NCI-H1694 treated with DMSO at 0.1 percent for 48 hours (cell line): ENCODE data around the gene ABLIM1.

Source experiments
- DNase-seq: peaks from one replicate; lab custom pipeline; 2025; lab: John Stamatoyannopoulos, UW

ABLIM1 gene

GRCh38 chr10:114406455-114406854 lies 251.6 kb downstream of the ABLIM1 start:
- no peak for DNase-seq

DNA sequence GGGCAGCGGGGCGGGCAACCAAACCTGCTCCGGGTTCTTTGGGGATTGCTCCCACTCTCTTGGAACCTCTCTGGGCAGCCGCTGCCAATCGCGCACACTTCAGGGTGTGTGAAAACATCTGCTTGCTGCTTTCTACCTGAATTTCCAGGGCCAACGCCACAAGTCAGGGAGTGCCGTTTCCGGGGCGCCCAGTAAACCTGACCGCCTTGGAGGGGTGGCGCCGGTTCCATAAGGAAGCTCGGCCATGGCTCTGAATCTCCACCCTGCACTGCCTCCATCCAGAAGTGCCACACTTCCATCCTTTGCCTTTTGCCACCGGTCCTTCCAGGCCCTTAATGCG lies 253.1 kb downstream of the ABLIM1 start:
- DNase-seq, result no peak

GRCh38 chr10:114404171-114405010 lies 253.7 kb downstream of the ABLIM1 start, which contains the start of gene AFAP1L2:
Gene AFAP1L2, minus strand, starts transcription at chr10:114404502. Its CDS starts 47 bp downstream, at chr10:114404455.
- no peak for DNase-seq

- no peak for DNase-seq
These were observed 254.4 kb downstream of the ABLIM1 start for GRCh38 chr10:114403541-114404161.

GRCh38 chr10:114402871-114403540 lies 255.1 kb downstream of the ABLIM1 start:
- no peak for DNase-seq

DNA sequence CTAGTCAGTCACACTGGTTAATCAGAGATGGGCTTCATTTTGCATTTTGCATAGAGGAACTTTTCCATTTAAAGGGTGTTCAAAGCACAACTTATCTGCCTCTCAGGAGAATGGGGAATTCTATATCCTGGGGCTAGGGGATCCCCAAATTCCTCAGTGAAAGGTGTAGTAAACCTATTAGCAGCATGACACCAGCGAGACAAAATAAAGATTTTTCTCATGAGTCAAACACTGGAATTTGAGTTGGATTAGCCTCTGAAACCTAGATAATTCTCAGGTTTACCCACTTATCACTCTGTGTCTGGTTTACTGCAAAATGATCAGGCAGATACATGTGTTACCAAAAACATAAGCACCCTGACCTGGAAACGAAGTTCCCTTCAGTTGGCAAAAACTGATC lies 255.8 kb downstream of the ABLIM1 start:
- DNase-seq, result no peak

- DNase-seq, result no peak
These were observed 256.8 kb downstream of the ABLIM1 start for GRCh38 chr10:114401195-114401791.

GRCh38 chr10:114400091-114400490 lies 258.0 kb downstream of the ABLIM1 start:
- DNase-seq, result no peak

- no peak for DNase-seq
These were observed 258.5 kb downstream of the ABLIM1 start for GRCh38 chr10:114399576-114399975.

DNA sequence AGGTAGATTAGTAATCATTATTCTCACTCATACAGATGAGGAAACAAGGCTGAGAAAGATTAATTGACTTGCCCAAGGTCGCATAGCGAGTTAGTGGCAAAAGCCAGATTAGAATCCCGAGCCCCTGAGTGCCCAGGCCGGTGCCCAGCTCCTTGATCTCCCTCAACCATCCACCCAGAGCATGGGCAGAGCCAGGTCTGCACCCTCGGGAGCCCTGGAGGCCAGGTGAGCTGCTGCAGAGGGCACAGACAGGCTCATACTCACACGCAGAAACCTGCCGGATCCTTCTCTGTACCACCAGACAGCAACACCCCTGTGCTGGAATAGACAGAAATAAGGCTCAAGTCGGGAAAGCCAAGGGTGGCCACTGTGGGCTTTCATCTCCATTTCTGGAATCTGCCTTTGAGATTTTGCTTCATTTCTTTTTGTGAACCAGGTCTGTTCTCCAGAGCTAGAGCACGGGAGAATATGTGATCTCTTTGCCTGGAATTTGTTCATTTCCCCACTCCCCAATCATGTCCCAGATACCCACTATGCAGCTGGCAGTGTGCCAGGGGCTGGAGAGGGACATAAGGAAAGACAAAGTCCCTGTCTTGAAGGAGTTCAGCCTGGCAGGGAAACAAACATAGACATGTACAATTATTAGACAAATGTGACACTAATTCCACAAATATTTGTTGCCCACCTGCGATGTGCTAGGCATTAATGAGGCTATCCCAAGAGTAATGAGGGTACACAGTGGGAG lies 259.3 kb downstream of the ABLIM1 start:
- DNase-seq, result no peak

DNA sequence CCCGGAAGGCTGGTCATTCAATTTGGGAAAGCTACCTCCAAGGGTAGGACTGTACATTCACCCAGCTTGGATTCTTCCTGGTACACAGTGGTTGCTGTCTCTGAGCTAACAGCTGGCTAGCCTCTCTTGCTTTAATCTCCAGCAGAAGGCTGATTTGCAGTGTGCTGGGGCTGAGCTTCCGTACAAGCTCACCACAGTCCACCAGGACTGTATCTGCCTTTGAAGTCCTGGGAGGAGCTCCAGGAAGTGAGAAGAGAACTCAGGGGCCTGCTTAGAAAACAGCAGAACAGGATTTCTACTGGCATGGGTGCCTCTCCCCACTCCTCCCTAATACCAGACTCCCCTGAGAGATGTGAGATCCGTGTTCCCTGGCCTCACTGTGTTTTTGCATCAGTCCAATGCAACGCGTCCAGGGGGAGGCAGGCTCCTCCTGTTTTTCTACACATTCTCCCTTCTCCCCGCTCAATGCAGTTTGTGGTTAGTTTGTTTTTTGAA lies 260.4 kb downstream of the ABLIM1 start:
- no peak for DNase-seq

DNA sequence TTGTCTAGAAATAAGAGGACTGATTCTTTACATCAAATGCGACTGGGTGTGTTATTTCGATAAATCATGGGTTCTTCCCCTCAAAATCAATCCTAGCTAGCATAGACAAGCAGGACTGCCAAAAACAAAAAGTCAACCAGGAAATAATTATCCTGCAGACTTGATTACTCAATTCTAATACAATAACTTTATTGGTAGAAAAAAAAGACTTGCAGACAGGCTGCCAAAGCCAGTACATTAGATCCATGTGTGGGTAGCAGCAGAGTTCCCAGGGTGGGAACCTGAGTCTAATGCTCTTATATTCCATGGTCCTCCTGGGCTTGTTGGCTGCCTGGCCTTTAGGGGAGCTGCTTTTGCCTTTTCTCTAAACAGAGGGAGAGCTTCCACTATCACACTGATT lies 261.6 kb downstream of the ABLIM1 start:
- no peak for DNase-seq

- no peak for DNase-seq
These were observed 262.6 kb downstream of the ABLIM1 start for GRCh38 chr10:114395366-114396022.

GRCh38 chr10:114394531-114394930 lies 263.5 kb downstream of the ABLIM1 start:
- DNase-seq, result no peak

DNA sequence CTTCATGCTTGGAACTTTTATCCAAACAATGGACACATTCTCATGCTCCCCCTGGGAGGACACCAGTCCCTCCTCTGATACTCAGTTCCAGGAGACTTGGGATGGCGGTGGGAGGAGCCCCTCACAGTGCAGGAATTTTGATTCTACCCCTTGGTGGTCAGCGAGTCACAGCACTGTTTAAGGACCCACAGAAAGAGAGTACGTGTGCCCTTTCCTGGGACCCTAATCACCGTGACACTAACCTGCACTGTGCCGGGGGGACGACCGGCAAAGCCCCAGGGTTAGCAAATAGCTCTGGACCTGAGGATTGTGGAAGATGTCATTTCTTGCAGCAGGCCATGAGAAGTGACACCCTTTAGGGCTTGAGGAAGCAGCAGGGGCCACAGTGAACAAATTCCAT lies 264.2 kb downstream of the ABLIM1 start:
- DNase-seq, result no peak

- no peak for DNase-seq
These were observed 264.6 kb downstream of the ABLIM1 start for GRCh38 chr10:114393482-114393881.

GRCh38 chr10:114392112-114392835 lies 265.8 kb downstream of the ABLIM1 start:
- no peak for DNase-seq

DNA sequence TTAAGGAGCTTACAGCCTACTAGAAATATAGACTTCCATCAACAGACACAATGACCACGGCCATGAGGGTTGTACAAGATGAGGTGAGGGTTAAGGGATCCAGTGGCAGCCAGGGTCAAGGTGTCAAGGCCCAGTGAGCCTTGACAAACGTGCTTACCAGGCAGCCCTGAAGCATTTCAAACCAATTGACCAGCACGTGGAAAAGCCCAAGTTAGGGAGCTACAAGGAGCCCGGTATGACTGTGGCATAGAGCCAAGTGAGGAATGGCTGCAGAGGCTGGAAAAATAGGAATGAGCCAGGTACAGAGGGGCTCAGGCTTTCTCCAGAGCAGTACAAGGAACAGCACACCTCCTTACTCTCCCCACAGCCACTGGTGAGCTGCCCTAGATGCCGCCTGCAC lies 266.5 kb downstream of the ABLIM1 start:
- no peak for DNase-seq

GRCh38 chr10:114389426-114389825 lies 268.6 kb downstream of the ABLIM1 start:
- no peak for DNase-seq

GRCh38 chr10:114388275-114388674 lies 269.8 kb downstream of the ABLIM1 start:
- DNase-seq, result no peak

- DNase-seq, result no peak
These were observed 270.3 kb downstream of the ABLIM1 start for GRCh38 chr10:114387784-114388183.
